ENCODE results near the gene SCGN.

SCGN gene

DNA sequence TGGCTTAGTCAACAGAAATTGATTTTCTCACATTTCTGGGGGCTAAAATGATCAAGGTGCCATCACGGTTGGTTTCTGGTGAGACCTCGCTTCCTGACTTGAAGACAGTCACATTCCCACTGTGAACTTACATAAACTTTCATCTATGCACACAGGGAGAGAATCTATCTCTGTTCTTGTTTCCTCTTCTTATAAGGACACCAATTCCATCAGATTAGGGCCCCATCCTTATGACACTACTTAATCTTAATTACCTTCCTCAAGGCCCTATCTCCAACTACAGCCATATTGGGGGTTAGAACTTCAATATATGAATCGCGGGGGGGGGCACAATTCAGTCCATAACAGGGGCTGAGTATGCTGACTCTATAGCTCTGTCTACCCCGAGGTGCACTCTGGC is 10.6 kb upstream of the SCGN start:
- DNase-seq = no peak

DNA sequence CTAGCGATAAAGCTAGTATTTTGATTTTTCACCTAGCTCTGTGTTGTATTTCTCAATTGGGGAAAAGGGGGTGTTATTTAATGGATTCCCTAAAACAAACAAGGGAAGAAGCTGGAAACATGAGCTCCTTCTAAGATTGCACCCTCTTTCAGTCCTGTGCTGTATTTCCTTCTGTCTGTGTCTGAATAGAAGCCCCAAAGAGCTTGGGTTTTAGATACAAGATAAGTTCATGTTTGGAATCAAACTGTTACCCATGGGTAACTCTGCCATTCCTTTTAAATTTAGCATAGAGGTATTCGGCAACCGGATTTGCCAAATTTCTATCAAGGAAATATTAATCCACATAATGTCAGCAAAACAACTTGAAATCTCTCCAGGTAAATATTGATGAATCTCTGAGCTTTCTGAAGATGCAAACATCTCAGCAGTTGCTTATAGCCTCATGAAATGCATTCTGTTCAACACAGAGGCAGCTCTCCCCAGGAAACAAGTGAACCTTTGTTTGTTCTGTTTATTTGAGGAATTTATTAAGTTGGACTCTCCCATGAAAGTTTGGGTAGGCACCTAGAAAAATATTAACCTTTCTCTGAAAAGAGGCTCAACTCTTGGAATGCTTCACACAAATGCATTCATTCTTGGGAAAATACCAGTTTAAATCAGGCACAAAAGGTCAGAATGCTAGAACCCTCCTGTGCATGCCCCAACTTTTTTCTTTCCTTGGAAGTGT is 9.9 kb upstream of the SCGN start:
- DNase-seq = no peak

GRCh38 chr6:25642667-25643328 is 9.2 kb upstream of the SCGN start:
- DNase-seq = no peak

DNA sequence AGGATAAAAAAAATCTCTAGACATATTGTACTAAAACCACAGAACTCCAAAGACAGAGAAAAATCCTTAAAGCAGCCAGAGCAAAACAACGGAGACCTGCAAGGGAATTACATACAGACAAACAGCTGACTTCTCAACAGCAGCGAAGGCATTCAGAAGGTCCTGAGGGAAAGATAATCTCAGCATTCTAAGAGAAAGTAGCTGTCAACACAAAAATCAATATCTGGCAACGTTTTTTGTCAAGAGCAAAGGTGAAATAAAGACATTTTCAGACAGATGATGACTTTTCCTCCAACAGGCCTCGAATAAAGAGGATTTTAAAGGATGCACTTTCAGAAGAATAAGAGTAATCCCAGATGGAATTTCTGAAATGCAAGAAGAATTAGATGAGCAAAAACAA is 6.1 kb upstream of the SCGN start:
- DNase-seq = no peak

DNA sequence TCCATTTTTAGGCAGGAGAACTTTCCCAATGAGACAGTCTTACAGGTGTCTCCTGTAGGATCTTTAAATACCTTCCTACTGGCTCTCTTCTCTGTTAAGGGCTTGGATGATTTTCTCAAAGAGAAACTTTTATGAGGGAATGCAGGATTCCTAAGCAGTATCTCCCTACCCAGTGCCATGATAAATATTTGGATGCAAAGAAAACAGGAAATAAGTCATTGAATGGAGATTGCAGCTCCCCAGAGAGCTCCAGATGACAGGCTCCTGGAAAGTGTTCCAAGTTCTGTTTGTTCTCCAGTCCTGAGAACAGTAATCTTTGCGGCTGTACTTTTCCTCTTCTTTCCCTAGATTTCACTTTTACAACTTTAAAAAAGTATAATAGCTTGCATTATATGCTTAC is 2.4 kb upstream of the SCGN start:
- no peak for DNase-seq

GRCh38 chr6:25655723-25656122 is 3.7 kb downstream of the SCGN start:
- DNase-seq = no peak

DNA sequence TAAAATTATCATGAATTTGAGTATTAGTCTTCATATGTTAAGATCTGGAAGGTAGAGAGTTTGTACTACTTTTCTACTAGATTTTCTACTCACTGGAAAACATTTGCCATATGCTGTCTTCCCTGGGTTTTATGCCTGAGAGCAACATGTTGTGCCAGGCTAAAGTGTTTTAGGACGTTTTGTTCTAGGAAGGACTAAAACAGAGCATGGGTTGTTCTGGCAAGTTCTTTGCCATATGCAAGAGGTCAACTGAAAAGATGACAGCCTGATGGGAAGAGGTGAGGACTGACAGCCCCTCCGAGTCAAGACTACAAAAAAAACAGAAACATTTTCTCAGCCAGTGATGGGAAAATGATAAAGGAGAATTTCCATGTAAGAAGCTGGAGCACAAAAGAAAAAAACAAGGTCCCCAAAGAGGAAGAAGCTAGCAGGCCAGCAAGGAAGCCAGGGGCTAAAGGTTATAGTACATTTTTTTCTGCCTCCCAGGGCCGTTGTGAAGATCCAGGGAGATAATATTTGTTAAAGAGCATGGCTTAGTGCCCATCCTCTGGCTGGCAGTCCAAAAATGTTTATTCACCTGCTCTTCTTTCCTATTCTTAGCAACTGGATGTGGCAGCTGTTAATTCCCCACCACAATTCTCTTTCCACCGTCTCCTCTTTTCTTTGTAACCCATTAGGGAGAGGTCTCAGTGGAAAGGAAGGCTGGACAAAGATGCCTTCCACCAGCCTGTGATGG is 7.8 kb downstream of the SCGN start:
- no peak for DNase-seq

DNA sequence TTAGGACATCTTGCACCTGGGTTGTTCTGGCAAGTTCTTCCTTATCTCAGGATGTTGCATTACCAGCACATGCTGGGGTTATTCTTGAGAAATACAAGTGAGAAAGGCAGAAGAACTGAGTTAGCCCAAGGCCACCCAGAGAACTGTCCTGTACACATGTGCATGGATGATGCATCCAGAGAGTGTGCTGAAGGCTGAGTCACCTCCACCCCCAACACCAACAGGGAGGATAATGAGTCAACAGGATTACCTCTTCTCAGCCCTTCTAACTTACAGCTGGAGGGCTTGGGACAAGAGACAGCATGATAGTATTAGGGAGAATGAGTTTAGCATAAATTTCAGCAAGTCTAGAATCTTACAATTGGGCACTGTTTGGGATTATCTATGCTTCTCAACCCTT is 8.5 kb downstream of the SCGN start:
- no peak for DNase-seq

GRCh38 chr6:25661129-25661779 is 9.2 kb downstream of the SCGN start:
- DNase-seq = no peak

GRCh38 chr6:25665455-25665854 is 13.4 kb downstream of the SCGN start:
- DNase-seq = no peak

DNA sequence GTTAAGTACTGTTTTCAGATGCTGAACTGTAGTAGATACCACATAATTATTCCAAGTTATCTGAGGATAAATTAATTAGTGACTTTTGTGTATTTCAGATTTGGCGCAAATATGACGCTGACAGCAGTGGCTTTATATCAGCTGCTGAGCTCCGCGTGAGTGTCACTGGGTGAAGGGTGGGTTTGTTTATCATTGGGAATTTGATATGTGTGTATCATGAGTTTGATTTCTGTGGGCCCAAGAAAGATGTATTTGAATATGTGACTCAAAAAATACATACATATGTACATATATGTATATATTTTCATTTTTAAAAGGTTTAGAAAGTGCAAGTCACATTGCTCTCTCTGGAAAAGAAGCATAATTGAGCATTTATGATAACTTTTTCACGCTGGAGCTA is 17.4 kb downstream of the SCGN start:
- no peak for DNase-seq

DNA sequence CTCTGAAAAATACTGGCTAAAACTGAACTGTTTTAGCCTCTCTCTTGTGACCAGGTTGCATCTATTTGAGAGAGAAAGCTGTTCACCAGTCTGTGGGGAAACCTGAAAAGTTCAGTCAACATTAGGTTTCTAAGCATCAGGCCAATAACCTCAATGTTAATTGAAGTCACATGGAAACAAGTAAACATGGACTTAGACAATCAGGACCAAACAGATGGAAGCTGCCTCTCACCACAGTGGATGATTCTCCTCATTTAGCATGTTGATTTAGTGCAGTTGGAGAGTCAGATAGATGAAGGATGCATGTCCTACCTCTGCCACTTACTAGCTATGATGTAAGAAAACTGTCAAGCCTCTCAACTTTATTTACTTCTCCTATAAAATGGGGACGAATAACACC is 18.2 kb downstream of the SCGN start:
- no peak for DNase-seq

DNA sequence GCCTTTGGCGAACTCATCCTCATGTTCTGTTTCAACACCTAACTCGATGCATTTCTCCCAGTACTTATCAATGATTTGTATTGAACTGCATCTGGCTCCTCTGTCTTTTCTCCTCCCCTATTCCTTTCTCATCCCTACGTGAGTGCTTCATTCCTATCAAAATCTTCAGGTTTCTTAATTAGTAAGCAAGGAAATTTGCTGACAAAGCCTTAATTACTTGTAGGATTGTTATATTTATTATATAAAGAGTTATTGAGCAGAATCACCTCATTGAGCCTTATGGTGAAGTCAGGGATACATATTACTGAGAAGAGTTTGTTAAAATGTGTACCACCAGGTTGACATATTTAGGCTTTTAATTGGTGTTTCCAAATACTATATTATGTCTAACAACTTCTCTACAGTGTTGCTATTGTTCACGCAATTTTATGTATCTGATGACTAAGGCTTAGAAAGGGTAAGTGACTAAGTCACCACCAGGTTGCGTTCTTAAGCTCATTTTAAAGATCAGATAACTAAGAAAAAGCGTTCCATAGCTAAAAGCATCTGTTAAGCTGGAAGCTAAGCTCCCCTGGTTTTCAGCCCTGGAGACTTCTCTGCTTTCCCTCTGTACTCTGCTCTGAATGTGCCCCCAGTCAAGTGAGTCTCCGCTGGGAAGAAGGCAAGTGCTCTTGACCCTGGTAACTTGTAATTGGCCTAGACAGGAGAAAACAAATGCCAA is 18.9 kb downstream of the SCGN start:
- DNase-seq = no peak

GRCh38 chr6:25671652-25672051 is 19.6 kb downstream of the SCGN start:
- no peak for DNase-seq

DNA sequence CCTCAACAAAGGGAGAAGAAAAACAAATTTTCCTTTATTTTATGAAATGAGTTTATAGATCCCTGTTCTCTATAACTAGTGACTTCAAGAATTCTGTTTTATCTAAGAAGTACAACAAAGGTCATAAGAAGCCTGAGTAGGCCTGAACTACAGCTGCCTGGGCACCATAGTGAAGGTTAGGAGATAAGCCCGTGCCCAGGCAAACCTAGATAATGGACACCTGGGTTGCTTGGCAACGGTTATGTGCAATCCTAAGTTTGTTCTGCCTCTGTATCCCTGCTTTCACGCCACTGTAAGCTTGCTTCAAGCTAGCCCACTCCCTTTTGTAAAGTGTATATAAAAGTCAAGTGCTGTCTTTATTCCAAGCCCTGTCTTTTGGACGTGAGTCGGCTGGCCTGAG is 23.2 kb downstream of the SCGN start:
- DNase-seq = no peak

DNA sequence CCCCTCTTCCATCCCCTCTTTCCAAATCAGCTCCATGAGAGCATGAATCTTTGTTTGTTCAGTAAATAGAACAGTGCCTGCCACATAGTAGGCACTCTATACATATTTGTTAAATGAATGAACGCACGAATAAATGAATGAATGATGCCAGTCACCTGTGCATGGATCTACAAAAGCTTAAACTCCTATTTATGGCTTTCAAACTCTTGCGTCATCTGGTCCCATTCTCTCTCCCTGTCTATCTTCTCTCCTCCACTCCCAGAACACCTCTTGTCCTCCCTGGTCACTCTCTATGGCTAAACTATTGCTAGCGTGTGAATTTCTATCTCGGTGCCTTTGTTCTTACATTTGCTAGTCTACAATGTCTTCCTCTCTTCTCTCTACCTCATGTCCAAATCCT is 24.8 kb downstream of the SCGN start:
- no peak for DNase-seq

- no peak for DNase-seq
Observed at GRCh38 chr6:25681848-25682247, 29.8 kb downstream of the SCGN start.

DNA sequence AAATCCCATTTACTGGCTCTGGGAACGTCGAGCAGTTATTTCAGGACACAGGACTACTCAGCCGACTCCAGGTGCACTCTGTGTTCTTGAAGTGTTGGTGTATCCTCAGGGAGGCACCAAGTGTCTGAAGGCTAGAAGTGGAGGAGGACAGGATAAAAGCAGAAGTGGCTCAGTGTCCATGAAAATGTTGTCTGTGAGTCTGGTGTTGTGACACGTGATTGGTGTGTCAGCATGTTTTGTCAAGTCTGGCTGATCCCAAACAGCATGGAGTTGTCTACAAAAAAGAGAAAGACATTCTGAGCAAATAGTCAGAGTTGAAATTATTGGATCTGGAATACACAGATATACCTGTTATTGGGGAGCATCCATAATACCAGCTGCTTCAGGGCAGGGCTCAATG is 30.3 kb downstream of the SCGN start:
- DNase-seq = no peak

DNA sequence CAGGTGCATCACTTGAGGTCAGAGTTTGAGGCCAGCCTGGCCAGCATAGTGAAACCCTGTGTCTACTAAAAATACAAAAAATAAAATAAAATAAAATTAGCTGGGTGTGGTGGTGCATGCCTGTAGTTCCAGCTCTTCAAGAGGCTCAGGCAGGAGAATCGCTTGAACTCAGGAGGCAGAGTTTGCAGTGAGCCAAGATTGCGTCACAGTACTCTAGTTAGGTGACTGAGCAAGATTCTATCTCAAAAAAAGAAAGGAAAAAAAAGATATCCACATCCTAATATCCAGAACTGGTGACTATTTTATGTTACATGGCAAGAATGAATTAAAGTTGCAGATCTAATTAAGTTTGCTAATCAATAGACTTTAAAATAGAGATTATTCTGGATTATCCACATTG is 32.5 kb downstream of the SCGN start:
- no peak for DNase-seq

DNA sequence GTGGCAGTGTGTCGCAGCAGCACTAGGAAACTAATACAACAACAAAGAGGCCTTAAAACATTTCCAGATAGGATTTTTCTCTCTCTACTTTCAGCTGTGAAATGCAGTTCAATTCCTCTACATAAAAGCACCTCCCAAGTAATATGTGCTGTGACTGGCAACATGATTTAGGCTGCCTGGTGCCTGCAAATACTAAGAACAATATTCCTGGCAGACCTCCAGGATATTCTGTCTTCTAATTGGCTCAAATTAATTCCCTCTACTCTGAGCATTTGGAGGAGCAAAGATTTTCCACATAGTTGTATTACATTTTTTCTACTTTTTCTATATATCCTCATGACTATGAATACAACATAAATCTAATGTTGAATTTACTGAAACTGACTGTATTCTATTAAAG is 33.2 kb downstream of the SCGN start:
- no peak for DNase-seq

GRCh38 chr6:25685896-25686295 is 33.9 kb downstream of the SCGN start:
- DNase-seq = no peak

- DNase-seq = no peak
Observed at GRCh38 chr6:25686856-25687255, 34.8 kb downstream of the SCGN start.

- DNase-seq = no peak
Observed at GRCh38 chr6:25689966-25690365, 38.0 kb downstream of the SCGN start.

Measured in stimulated activated naive CD4-positive, alpha-beta T cell (primary cell).